HG02885 (cell line): ENCODE results near the gene SMARCA4.

ENCODE experiments used
- ATAC-seq: cut with Tn5 transposase; IDR thresholded peaks from one replicate; pipeline ENCODE4 v1.9.1; 2021; ENCODE audit warnings: mild to moderate bottlenecking; ENCODE audit not compliant: unreplicated experiment, poor library complexity

SMARCA4 gene

GRCh38 chr19:11027381-11027780 is 66.6 kb downstream of the SMARCA4 start:
- ATAC-seq, result no peak

DNA sequence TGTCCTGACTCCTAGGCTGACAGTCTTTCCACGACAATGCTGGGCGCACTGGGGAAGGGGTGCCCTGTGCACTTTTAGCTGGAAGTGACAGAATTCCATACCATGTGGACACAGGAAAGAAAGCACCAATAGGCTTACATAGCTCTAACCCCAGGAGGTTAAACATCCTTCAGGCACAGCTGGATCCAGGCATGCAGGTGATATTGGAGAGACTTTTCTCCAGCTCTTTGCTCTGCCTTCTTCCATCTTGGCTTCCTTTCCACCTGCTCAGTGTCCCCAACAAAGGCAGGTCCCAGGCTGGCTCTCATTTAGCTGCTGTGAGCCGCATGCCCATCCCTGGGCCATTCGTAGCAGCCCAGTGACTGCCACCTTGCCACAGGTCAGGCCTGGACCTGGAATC is 67.3 kb downstream of the SMARCA4 start:
- no peak for ATAC-seq

DNA sequence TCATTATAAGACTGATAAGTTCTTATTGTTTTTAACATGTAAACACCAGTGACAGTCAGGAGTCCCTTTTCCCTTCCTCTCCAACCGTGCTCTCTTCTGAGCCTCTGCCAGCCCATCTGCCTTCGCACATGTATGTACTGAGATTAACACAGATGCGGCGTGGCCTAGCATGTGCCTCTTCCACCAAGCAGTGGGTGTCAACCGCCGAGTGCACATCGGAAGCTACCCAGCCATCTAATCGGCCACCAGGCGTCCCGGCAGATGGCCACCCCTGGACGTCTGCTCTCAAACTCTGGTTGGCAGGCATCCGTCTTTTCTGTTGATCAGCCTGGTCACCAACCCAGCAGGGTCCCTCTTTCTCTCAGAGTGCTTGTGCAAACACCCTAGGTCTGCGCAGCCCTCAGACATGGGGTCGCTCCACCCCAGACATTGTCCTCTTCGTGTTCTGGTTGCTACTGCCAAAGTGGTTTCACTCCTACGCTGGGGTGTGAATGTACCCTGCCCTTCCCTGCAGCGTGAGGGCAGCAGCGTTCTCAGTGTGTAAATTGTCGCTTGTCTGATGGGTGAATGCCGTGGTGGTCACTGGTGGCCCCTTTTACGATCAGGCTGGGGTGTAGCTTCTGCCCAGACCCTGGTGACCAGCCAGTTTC is 70.7 kb downstream of the SMARCA4 start:
- no peak for ATAC-seq

GRCh38 chr19:11033251-11033650 is 72.4 kb downstream of the SMARCA4 start:
- no peak for ATAC-seq

GRCh38 chr19:11033763-11034162 is 72.9 kb downstream of the SMARCA4 start:
- ATAC-seq, result no peak

GRCh38 chr19:11034449-11035213 is 73.8 kb downstream of the SMARCA4 start:
- no peak for ATAC-seq

GRCh38 chr19:11035441-11036377 is 74.9 kb downstream of the SMARCA4 start:
- ATAC-seq, result peak; percentile 74

DNA sequence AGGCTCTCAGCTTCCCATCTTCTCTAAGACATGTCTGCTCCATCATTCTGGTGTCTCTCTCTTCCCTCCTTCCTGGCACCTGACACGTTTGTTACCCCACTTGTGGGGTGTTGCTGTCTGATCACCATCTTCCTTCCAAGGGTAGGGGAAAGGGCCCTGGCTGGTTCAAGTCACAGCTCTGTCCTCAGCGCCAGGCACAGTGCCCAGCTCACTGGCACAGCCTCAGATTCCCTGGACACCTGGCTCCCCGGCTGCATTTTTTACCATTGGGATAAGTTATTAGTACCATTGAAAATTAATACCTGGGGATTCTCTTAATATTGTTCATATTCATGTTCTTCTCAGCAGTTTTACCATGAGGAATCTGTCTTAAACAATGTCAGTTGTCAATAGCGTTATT is 77.7 kb downstream of the SMARCA4 start:
- ATAC-seq, result no peak

DNA sequence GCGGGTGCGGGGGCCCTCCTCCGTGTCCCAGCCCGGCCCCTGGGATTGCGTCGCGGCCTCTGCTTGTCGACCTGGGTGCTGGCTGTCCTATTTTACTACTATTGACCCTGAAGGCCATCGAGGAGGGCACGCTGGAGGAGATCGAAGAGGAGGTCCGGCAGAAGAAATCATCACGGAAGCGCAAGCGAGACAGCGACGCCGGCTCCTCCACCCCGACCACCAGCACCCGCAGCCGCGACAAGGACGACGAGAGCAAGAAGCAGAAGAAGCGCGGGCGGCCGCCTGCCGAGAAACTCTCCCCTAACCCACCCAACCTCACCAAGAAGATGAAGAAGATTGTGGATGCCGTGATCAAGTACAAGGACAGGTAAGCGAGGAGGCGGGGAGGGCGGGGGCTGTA is 80.4 kb downstream of the SMARCA4 start:
- ATAC-seq, result no peak

DNA sequence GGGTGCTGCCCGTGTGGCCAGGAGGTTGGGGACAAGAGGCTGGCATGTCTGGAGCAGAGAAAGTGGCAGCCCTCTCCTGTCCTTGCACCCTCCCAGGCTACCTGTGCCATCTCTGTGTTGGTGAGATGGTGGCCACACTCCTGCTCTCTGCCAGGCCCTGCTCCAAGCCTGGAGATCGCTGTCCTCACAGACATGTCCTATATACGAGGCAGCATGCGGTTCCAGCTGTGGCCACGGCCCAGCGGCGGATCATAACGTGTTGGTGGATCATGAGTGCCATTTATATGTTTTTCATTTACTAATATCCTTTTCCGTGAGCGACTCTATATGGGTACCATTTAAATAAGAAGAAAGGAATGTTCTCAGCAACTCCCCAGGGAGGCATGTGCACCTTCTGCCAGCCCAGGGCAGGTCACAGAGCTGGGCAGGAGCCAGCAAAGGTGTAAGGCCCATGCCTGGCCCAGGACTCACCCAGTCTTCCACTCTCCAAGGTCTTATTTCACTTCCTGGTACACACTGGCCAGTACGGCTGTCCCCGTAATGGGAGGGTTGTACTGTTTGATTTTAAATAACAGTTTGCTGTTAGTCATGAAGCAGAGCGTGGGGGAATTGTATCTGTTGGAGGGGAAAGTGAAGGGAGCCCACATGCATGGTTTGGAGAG is 81.3 kb downstream of the SMARCA4 start:
- no peak for ATAC-seq

DNA sequence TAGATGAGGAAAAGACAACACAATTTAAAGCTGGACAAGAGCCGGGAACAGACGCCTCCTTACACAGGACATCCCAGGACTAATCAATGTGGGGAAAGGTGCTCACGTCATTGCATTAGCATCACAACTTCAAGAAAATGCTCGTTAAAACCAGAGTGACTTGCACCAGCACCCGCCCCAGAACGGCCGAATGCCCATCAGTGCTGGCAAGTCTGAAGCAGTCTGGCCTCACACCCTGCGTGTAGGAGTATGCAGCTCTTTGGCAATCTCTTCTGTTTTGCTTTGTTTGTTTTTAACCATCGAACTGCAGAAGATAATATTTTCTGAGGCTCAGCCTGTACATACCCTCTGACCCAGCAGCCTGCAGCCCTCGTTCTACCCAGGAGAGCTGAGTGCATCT is 83.6 kb downstream of the SMARCA4 start:
- no peak for ATAC-seq

- ATAC-seq, result no peak
These were observed 84.7 kb downstream of the SMARCA4 start for GRCh38 chr19:11045536-11045935.

GRCh38 chr19:11046605-11047354 is 86.0 kb downstream of the SMARCA4 start:
- no peak for ATAC-seq

GRCh38 chr19:11047866-11048265 is 87.0 kb downstream of the SMARCA4 start:
- no peak for ATAC-seq

DNA sequence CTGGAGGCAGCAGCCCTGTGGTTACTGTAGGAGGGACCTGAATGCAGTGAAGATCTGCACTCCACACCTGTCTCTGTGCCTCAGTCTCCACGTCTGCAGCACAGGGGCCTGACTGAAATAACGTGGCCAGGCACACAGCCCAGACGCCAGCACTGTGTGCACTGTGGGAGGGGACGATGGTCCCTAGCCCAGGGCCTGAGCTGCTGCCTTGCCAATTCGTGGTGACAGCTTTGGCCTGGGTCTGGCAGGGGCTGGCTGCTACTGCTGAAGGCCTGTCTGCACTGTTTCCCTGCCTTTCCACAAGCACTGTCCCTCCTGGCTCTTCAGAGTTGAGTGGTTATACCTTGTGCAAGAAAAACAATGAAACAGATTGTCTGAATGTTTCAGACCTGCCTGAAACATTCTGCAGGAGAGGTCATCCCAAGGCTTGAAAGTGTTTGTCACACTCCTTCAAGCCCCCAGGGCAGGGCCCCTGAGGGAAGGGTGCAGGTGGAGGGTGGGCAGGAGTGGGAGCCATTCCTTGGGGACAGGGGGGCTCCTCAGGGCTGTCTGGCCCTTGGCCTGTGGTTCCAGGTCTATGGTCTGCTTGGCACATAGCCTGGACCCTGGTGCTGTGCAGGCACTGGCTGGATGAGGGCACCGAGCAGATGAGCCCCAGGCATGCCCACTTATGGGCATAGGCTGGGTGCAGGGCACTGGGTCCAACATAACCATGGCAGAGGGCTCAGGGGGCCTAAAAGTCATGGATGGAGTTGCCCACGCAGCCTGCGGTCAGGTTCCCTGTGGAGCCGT is 89.7 kb downstream of the SMARCA4 start:
- no peak for ATAC-seq

- ATAC-seq, result no peak
These were observed 93.0 kb downstream of the SMARCA4 start for GRCh38 chr19:11053817-11054195.

GRCh38 chr19:11054200-11054599 is 93.4 kb downstream of the SMARCA4 start:
- no peak for ATAC-seq

- no peak for ATAC-seq
These were observed 93.8 kb downstream of the SMARCA4 start for GRCh38 chr19:11054628-11055027.
